ENCODE results near the gene LRRC28.

LRRC28 gene

DNA sequence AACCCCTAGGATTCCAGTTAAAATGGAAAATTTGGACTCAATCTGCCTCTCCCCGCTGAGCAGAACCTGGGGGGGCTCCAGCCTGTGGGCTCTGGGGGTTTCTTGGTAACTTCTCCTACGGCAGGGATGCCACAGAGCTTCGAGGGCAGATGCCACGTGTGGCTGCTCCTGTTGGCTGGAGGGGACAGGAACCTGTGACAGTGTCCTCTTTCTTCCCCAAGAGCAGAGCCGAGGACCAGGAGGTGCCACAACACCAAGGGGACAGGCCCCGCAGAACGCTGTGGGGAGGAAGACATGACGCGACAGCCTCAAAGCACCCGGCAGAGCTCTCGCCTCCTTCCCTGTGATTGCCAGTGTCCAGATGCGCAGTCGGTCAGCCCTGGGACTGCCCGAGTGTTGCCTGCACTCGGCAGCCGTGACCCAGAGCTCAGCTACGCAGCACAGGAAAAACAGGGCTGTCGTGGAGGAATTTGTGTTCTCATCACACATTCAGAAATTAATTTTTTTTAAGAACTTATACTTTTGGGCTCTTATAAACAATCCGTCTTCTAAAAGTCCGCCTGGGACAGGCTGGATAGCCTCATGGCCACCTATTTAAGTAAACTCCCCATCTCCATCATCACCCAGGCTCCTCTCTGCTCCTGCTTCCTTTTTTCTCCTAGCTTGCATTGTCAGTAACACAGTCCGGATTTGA lies 182.6 kb downstream of the LRRC28 start:
- no peaks in the 10 kb centered on the region for H3K27me3 Mint-ChIP-seq (ENCODE audit: low read depth)
- no peaks in the 10 kb centered on the region for H3K9me3 Mint-ChIP-seq
- H3K27ac Mint-ChIP-seq: no peak overlapping the region
- H3K36me3 Mint-ChIP-seq (ENCODE audit: low read depth): no peaks in the 10 kb centered on the region
- no peak for DNase-seq (ENCODE audit: low spot score)
- peaks cover 10% of the 10 kb centered on the region for H3K4me1 Mint-ChIP-seq (ENCODE audit: low read depth)
- H3K4me3 Mint-ChIP-seq: no peak overlapping the region

DNA sequence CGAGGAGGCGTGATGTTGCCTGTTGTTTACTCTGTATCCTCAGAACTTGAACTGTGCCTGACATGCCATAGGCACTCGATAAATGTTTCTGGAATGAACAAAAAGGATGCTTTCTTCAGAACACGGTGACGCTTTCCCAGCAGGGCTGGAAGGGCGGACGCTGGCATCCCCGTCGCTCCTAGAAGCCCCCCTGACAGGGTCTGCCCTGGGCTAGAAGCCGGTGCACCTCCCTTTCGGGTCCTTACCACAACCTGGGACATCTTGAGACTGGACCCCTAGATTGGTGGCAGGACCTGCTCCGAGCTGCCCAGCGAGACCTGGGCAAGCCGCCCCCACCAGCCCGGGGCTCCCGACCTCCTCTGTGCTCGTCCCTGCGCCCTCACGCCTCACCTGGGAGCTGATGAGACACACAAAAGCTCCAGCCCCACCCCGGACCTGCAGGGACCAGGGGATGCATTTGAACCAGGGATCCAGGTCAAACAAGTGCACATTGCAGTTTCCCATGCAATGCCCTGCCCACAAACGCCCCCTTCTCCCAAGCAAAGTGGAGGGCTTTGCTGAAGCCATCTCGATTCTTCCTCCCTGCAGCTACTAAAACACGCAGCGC lies 183.3 kb downstream of the LRRC28 start:
- Mint-ChIP-seq H3K4me3 (no peak overlapping the region), H3K9me3 (no peaks in the 10 kb centered on the region), H3K36me3 (ENCODE audit: low read depth) (no peaks in the 10 kb centered on the region), H3K27ac (no peak overlapping the region), H3K4me1 (ENCODE audit: low read depth) (peaks cover 10% of the 10 kb centered on the region), H3K27me3 (ENCODE audit: low read depth) (no peaks in the 10 kb centered on the region)
- DNase-seq (ENCODE audit: low spot score): no peak

DNA sequence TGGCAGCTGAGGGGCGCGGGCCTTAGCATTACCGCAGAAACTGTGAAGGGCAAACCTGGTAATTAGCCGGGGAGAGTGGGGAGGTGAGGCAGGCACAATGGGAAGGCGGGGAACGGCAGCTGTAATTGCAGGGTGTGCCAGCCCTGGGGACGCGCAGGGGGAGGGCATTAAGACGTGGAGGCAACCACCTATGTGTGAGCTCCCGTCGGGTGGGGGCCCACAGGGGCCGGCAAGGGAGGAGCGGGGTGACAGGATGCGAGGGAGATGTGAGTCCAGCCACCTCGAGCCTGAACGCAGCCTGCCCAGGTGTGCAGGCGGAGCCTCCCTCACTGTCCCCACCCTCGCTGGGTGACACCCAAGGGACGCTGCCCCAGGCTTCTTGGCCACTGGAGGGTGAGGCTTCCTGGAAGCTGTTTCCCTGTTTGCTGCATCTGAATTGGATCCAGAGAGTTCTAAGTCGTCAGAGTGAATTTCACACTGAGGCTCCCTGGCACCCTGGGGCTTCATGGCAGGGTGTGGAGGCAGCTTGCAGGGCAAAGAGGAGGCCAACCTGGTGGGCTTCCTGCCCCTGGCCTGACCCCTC lies 183.9 kb downstream of the LRRC28 start:
- no peaks in the 10 kb centered on the region for H3K9me3 Mint-ChIP-seq
- DNase-seq (ENCODE audit: low spot score): no peak
- no peak overlapping the region for H3K27ac Mint-ChIP-seq
- peaks cover 8% of the 10 kb centered on the region for H3K4me1 Mint-ChIP-seq (ENCODE audit: low read depth)
- H3K4me3 Mint-ChIP-seq: no peak overlapping the region
- peaks cover 3% of the 10 kb centered on the region for H3K27me3 Mint-ChIP-seq (ENCODE audit: low read depth)
- no peaks in the 10 kb centered on the region for H3K36me3 Mint-ChIP-seq (ENCODE audit: low read depth)

DNA sequence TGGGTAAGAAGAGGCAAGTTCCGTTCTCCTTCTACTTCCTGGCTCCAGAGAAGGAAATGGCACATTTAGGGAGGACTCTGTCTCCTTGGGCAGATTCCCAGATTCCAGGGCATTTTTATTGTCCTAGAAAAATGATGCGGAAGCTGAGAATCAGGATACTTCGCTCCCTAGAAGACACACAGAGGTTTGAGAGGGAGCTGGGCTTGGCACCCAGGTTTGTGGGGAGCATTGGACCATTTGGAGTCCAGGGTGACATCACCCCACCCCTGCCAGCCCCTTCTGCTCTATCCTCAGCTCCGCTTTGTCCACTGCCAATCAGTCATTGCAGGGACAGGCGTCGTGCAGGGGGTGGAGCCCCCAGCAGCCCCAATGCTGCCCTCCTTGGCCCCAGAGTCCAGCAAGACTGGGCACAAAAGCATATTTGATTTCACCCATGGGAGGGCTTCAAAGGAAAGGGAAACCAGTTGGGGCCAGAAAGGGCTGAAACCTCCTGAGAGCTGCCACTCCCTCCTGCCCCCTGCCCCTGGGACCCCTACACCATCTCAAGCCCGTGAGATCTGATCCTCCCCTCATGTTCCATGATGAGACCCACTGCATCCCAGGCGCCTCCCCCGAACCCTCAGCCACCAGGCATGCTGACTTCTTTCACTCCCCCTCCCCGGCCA lies 184.7 kb downstream of the LRRC28 start:
- no peak for DNase-seq (ENCODE audit: low spot score)
- Mint-ChIP-seq H3K4me1 (ENCODE audit: low read depth) (peaks cover 8% of the 10 kb centered on the region), H3K9me3 (no peaks in the 10 kb centered on the region), H3K4me3 (no peak overlapping the region), H3K27me3 (ENCODE audit: low read depth) (peaks cover 3% of the 10 kb centered on the region), H3K36me3 (ENCODE audit: low read depth) (no peaks in the 10 kb centered on the region), H3K27ac (no peak overlapping the region)

DNA sequence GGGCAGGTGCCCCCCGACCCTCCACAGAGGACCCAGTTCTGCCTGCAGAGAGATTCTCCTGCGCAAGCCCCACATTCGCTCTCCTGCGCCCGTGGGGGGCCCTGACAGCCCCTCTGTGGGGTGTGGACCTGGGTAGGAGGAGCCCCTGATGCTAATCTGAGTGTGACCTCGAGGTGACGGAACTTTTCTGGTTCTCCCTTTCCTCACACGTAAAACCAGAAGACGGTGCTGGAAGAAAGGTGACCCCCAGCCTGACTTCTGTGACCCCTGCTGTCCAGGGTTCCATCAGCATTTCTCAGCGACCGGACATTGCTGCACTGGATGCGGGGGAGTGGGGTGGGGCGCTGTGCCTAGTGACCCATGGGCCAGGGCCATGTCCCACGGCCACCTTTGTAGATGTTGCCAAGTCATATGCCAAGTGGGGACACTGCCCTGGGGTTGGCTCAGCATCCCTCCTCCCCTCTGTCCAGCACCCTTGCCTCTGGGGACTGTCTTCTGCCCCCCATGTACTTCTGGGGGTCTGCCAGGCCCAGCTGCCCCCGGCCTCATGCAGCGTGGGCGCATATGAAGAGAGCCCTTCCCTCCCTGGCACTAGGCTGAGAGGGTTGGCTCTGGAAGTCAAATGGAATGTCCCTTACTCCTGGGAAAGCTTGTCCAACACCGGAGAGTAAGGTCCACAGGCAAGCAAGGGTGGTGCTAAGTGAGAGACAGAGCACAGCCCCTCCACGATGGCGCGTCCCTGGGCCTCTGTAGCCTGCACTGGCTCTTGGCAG lies 185.4 kb downstream of the LRRC28 start:
- Mint-ChIP-seq H3K27me3 (ENCODE audit: low read depth) (peaks cover 3% of the 10 kb centered on the region), H3K36me3 (ENCODE audit: low read depth) (no peaks in the 10 kb centered on the region), H3K27ac (no peak overlapping the region), H3K4me1 (ENCODE audit: low read depth) (peaks cover 8% of the 10 kb centered on the region), H3K4me3 (no peak overlapping the region), H3K9me3 (no peaks in the 10 kb centered on the region)
- no peak for DNase-seq (ENCODE audit: low spot score)

DNA sequence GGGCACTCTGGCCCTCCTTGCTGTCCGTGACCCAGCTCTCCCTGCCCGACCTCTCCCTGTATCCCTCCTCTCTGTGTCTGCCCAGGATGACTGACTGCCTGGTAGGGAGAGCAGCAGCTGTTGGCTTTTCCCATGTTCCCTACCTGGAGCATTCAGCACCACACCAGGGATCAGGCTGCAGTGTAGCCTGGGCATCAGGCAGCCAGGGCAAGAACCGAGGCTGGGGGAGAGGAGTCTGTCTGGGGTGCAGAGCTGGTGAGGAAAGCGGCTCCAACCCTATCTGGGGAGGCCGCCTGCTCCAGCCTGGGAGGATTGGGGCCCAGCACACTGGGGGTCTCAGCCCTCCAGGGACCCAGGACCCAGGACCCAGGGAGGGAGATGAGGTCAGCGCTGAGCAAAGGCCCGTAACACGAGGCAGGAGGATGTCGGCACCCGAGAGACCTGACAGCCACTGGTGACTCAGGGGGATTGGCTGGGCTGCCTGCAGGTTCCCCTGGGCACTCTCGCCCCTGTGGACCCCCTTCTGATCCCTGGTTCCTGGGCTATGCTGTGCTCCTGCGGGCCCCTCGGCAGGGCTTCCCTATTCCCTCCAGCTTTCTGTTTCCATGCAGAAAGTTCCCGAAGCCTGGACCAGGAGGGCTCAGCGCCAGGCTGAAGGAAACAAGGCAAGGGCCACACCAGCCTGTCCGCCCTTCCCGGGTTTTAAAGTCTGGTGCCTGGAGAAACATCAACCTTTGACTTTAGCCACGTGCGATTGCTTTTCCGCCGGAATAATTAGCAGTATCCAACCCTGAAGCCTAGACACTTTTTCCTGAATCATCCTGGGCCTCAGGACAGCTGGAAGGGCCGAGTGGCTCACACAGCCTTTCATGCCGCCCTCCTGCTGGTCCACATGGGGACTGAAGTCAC lies 186.3 kb downstream of the LRRC28 start:
- H3K9me3 Mint-ChIP-seq: no peaks in the 10 kb centered on the region
- no peak for DNase-seq (ENCODE audit: low spot score)
- no peak overlapping the region for H3K4me3 Mint-ChIP-seq
- H3K27me3 Mint-ChIP-seq (ENCODE audit: low read depth): peaks cover 3% of the 10 kb centered on the region
- H3K36me3 Mint-ChIP-seq (ENCODE audit: low read depth): no peaks in the 10 kb centered on the region
- no peak overlapping the region for H3K27ac Mint-ChIP-seq
- H3K4me1 Mint-ChIP-seq (ENCODE audit: low read depth): peaks cover 11% of the 10 kb centered on the region

GRCh38 chr15:99438224-99438585 lies 186.9 kb downstream of the LRRC28 start:
- H3K27ac Mint-ChIP-seq: no peak overlapping the region
- no peak overlapping the region for H3K4me3 Mint-ChIP-seq
- H3K9me3 Mint-ChIP-seq: no peaks in the 10 kb centered on the region
- H3K36me3 Mint-ChIP-seq (ENCODE audit: low read depth): no peaks in the 10 kb centered on the region
- no peak for DNase-seq (ENCODE audit: low spot score)
- H3K27me3 Mint-ChIP-seq (ENCODE audit: low read depth): peaks cover 3% of the 10 kb centered on the region
- peaks cover 13% of the 10 kb centered on the region for H3K4me1 Mint-ChIP-seq (ENCODE audit: low read depth)

GRCh38 chr15:99438691-99439523 lies 187.6 kb downstream of the LRRC28 start:
- no peaks in the 10 kb centered on the region for H3K9me3 Mint-ChIP-seq
- peaks cover 15% of the 10 kb centered on the region for H3K4me1 Mint-ChIP-seq (ENCODE audit: low read depth)
- H3K27me3 Mint-ChIP-seq (ENCODE audit: low read depth): peaks cover 3% of the 10 kb centered on the region
- H3K36me3 Mint-ChIP-seq (ENCODE audit: low read depth): no peaks in the 10 kb centered on the region
- DNase-seq (ENCODE audit: low spot score): no peak
- no peak overlapping the region for H3K27ac Mint-ChIP-seq
- peak overlapping the region; percentile 26 for H3K4me3 Mint-ChIP-seq

- no peak for DNase-seq (ENCODE audit: low spot score)
- peaks cover 3% of the 10 kb centered on the region for H3K27me3 Mint-ChIP-seq (ENCODE audit: low read depth)
- H3K27ac Mint-ChIP-seq: no peak overlapping the region
- no peaks in the 10 kb centered on the region for H3K36me3 Mint-ChIP-seq (ENCODE audit: low read depth)
- H3K4me3 Mint-ChIP-seq: no peak overlapping the region
- H3K9me3 Mint-ChIP-seq: no peaks in the 10 kb centered on the region
- peaks cover 18% of the 10 kb centered on the region for H3K4me1 Mint-ChIP-seq (ENCODE audit: low read depth)
Measured at GRCh38 chr15:99439524-99439835, 188.2 kb downstream of the LRRC28 start.

DNA sequence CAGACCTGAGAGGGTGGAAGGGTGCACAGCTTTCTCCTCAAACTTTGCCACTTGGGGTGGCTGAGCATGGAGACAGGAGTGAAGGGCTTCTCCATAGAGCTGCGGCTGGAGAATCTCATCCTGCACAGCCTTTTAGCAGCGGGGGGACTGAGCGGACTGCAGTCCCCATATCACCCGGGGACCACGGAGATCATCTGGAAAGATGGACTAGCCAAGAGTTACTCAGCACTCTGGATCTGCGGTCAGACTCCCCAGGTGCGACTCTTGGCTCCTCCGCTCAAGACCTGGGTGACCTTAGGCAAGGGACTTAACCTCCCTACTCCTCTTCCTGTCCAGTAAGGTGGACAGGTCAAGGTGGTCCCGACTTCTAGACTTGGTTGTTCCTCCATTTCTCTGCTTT lies 188.7 kb downstream of the LRRC28 start:
- Mint-ChIP-seq H3K27ac (no peak overlapping the region), H3K27me3 (ENCODE audit: low read depth) (peaks cover 3% of the 10 kb centered on the region), H3K9me3 (no peaks in the 10 kb centered on the region), H3K36me3 (ENCODE audit: low read depth) (no peaks in the 10 kb centered on the region), H3K4me1 (ENCODE audit: low read depth) (peaks cover 21% of the 10 kb centered on the region), H3K4me3 (no peak overlapping the region)
- DNase-seq (ENCODE audit: low spot score): no peak

Measured in T-helper 2 cell treated with Interferon-gamma antibody and Interleukin-4, amounts not matched to agents 5 μg/mL and 100 μg/mL, for 36 hours (primary cell).